Measurements from ENCODE around the gene TREX2.

DNA sequence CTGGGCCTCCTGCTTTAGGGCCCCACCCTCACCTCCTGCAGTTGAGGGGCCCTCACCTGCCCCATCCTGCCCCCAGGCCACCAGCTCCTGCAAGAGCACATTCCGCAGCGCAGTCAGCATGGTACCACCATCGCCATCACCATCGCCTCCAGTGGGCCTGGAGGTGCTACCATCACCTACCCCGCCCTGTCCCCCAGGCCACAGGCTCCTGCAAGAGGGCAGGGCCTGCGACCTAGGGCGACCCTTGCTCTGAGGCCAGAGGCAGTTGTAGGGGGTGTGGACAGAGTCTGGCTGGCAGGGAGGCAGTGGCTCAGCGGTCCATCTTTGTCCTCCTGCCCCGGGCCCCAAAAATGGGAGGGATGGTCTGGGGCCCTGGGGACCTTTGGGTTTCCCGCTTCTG is 28.4 kb upstream of the TREX2 start:
- no peak for TF ChIP-seq POLR2AphosphoS5 (IDR thresholded peaks at IDR 0.05; ENCODE audit: low read depth)
- TF ChIP-seq JUNB (IDR thresholded peaks at IDR 0.05; ENCODE audit: unreplicated experiment): no peak
- TF ChIP-seq, protein P1, sequence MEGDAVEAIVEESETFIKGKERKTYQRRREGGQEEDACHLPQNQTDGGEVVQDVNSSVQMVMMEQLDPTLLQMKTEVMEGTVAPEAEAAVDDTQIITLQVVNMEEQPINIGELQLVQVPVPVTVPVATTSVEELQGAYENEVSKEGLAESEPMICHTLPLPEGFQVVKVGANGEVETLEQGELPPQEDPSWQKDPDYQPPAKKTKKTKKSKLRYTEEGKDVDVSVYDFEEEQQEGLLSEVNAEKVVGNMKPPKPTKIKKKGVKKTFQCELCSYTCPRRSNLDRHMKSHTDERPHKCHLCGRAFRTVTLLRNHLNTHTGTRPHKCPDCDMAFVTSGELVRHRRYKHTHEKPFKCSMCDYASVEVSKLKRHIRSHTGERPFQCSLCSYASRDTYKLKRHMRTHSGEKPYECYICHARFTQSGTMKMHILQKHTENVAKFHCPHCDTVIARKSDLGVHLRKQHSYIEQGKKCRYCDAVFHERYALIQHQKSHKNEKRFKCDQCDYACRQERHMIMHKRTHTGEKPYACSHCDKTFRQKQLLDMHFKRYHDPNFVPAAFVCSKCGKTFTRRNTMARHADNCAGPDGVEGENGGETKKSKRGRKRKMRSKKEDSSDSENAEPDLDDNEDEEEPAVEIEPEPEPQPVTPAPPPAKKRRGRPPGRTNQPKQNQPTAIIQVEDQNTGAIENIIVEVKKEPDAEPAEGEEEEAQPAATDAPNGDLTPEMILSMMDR (conservative IDR thresholded peaks at IDR 0.05; ENCODE audit: low read depth in 2 of 2): no peak
- no peak for TF ChIP-seq EZH2phosphoT487 (IDR thresholded peaks at IDR 0.05; ENCODE audit: unreplicated experiment)
- no peak for TF ChIP-seq EZH2 (IDR thresholded peaks at IDR 0.05; ENCODE audit: low read depth, unreplicated experiment)
- TF ChIP-seq CREB1 (CRISPR knock-in tag; IDR thresholded peaks at IDR 0.05; ENCODE audit: low read depth): no peak
- TF ChIP-seq, protein P2, sequence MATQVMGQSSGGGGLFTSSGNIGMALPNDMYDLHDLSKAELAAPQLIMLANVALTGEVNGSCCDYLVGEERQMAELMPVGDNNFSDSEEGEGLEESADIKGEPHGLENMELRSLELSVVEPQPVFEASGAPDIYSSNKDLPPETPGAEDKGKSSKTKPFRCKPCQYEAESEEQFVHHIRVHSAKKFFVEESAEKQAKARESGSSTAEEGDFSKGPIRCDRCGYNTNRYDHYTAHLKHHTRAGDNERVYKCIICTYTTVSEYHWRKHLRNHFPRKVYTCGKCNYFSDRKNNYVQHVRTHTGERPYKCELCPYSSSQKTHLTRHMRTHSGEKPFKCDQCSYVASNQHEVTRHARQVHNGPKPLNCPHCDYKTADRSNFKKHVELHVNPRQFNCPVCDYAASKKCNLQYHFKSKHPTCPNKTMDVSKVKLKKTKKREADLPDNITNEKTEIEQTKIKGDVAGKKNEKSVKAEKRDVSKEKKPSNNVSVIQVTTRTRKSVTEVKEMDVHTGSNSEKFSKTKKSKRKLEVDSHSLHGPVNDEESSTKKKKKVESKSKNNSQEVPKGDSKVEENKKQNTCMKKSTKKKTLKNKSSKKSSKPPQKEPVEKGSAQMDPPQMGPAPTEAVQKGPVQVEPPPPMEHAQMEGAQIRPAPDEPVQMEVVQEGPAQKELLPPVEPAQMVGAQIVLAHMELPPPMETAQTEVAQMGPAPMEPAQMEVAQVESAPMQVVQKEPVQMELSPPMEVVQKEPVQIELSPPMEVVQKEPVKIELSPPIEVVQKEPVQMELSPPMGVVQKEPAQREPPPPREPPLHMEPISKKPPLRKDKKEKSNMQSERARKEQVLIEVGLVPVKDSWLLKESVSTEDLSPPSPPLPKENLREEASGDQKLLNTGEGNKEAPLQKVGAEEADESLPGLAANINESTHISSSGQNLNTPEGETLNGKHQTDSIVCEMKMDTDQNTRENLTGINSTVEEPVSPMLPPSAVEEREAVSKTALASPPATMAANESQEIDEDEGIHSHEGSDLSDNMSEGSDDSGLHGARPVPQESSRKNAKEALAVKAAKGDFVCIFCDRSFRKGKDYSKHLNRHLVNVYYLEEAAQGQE (IDR thresholded peaks at IDR 0.05; ENCODE audit: unreplicated experiment): no peak
- TF ChIP-seq, protein P3, sequence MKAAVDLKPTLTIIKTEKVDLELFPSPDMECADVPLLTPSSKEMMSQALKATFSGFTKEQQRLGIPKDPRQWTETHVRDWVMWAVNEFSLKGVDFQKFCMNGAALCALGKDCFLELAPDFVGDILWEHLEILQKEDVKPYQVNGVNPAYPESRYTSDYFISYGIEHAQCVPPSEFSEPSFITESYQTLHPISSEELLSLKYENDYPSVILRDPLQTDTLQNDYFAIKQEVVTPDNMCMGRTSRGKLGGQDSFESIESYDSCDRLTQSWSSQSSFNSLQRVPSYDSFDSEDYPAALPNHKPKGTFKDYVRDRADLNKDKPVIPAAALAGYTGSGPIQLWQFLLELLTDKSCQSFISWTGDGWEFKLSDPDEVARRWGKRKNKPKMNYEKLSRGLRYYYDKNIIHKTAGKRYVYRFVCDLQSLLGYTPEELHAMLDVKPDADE (IDR thresholded peaks at IDR 0.05): no peak
- no peak for TF ChIP-seq STAT1 (IDR thresholded peaks at IDR 0.05; ENCODE audit: unreplicated experiment)
- no peak for TF ChIP-seq ZNF114 (CRISPR knock-in tag; IDR thresholded peaks at IDR 0.05)
- no peak for TF ChIP-seq NANOG (IDR thresholded peaks at IDR 0.05; ENCODE audit: borderline replicate concordance)

Measured in GM23338 (cell line).